Heart left ventricle (tissue), 13 donors: ENCODE results near the gene ABI1.
A peak's percentile ranks its signal among the peaks of the same experiment; 100 is the strongest.

Experiments
- CTCF ChIP-seq, 12 donors: fragments of 200-600 bp; sonication (generic) in 4 of 12; IDR thresholded peaks; one replicate each; pipeline versions ENCODE4 v1.5.0 to v1.8.0; 2018 to 2022; ENCODE audit warnings: antibody characterized with exemption in 12 of 12, mild to moderate bottlenecking in 5 of 12
- POLR2A ChIP-seq, 2 donors: fragments of 450-650 bp; IDR thresholded peaks; one replicate each; pipeline ENCODE4 v1.6.1; 2017; ENCODE audit warnings: antibody characterized with exemption in 2 of 2, mild to moderate bottlenecking in 2 of 2, moderate library complexity in 2 of 2
- donor health status: ischemic (EF 13 %, LVEDD 7.1; RV severe dilation, severe dysfunction).
- donor health status: DM: no; HTN: yes; CAD: no.
- donor health status: DM: no; HTN: no; CAD: no.
- donor health status: ischemic (EF 25% LVEDD 6.9; RV normal size, moderate dysfunction).
- donor health status: ischemic (EF 25% LVEDD 5.7; RV mildly dilated, moderate dysfunction).
- donor health status: ischemic (EF 35%, LVEDD 5.7; RV mildly dilated, moderate dysfunction).
- donor health status: nonischemic (EF 11% LVEDD 7.7; RV severe dilation, severe dysfunction).
- donor health status: DM: yes; HTN: yes; CAD: no.
- donor health status: PGD.
- donor health status: ischemic (EF 29% LVEDD 5.4; RV normal size, mild dysfunction).
- donor health status: nonischemic (EF 23%, LVEDD 6.1; RV moderate dilation, normal function).

DNA sequence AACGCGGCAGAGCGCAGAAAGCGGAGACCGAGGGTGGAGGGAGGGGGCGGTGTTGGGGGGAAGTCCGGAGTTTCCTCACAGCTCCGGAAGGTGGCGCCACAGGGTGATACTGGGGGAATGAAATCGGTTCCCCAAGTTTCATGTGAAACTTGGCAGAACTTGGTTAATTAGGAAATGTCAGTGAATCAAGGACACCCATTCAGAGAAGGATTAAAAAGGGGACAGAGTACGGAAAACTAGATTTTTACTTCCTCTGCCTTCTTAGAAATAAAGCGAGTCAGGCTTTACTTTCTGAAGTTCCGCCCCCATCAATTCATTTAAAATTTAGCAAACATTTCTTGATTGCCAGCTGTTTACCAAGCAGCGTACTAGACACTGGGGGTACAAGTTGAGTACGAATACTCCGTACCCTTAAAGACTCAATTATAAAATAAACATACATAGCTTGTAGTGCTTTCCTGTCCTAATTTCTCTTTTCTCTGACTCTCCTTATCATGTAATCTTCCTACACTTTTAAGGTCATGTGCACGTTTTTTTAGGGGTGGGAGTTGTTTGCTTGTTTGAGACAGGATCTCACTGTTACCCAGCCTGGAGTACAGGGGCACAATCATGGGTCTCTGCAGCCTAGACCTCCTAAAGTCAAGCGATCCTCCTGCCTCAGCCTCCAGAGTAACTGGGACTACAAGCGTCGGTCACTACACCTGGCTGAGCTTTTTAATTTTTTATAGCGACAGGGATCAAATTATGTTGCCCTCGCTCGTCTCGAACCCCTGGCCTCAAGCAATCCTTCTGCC lies 644 bp upstream of the ABI1 start:
- peak; percentile 63 to 90 (median 81) for TF ChIP-seq CTCF (IDR thresholded peaks at IDR 0.05)
- no peak for TF ChIP-seq POLR2A (IDR thresholded peaks at IDR 0.05)
